Fibroblast of skin of scalp (primary cell): ENCODE measurements around the gene CDH23.

Experiments
- DNase-seq: peaks from one replicate; pipeline ENCODE4 v3.0.0-alpha.2; 2013

Gene CDH23

DNA sequence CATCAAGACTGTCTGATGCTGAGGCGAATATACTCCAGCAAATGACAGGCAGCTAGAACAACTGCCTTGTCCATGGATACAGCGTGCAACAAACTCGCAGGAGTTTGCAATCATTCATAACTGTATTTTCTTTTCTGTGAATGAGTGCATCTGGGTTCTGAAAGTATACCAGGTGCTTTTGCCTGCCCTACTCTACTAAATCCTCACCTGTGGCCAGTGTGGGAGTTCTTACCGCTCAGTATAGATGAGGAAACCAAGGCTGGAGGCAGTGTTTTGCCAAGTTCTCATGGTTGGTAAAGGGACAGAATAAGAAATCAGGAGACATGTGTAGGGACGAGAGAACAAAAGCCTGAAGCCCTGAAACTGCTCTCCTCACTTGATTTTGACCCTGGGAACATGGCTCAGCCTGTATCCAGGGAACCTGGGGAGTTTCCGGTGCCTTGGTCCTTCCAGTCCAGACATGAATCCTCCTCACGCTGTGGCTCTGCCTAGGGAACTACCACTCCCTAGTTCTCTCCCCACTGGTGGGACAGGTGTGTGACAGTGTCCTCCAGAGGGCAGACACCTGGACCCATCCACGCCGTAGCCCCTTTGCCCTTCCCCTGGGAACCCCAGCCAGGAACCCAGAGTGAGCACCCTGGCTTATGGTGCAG is 142.0 kb downstream of the CDH23 start:
- DNase-seq, result no peak

DNA sequence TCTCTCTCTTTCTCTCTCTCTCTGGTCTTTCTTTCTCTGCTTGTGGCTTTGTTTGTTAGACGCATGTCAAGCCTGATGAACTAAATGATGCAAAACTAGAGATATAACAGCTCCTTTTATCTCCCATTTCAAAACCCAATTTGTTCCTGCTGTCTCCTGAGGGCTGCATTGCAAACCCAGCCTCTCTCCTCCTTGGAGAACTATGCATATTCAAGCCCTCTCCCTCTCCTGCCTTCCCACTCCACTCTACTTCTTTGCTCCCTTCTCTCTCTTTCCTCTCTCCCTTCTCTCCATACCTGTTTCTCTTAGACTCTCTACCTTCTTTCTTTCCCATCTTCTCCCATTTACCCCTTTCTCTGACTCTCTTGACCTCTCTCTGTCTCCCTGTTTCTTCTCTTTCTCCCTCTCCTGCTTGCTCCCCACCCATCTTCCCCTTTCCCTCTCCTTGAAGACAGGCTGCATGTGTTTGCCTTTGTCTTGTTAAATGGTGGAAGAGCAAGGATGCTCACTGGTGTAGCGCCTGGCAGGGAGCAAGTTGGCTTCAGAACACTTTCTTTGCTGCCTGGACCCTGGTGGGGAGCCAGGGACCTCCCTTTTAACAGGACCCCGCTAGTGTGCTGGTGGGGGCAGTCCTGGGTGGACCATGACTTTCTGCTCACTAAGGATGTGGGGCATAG is 142.9 kb downstream of the CDH23 start:
- no peak for DNase-seq

DNA sequence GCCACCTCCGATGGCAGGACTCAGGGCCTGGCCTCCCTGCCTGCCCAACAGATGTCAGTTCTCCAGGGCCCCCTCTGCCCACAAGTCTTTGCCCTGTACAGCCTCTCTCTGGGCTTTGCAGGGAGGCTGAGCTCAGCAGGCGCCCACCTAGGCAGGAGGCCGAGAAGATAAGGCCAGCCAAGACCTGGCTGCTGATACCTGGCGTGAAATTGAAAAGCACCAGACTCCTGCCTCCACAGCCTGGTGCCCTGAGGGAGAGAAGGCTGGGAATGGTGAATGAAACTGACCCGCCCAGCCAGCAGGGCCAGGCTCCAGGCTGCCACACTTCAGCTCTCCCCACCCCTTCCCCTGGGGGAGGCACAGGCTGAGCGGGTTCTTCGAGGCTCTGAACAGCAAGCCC is 145.8 kb downstream of the CDH23 start:
- DNase-seq, result no peak

DNA sequence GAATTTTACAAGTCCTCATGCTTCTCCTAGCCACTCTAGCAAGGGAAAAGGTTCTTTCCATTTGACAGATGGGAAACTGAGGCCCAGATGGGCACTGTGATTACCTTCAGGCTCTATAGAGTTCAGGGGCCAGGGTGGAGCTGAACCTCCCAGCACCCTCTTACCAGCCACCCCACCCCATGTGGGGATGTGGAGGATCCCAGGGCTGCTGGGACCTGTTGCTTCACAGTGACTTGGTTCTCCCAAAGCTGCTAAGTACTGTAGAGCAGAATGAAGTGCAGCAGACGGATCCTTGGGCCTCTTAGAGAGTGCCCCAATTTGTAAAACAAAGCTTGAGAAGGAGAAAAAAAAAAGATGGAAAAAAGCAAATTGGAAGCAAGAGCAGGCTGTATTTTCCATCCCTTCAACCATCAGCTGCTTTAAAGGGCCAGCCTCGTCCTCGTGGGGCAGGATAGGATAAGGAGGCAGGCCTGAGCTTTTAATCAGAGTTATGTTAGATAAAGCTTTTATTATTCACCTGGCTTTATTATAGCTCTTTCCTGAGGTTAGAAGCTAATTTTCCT is 147.0 kb downstream of the CDH23 start:
- no peak for DNase-seq

DNA sequence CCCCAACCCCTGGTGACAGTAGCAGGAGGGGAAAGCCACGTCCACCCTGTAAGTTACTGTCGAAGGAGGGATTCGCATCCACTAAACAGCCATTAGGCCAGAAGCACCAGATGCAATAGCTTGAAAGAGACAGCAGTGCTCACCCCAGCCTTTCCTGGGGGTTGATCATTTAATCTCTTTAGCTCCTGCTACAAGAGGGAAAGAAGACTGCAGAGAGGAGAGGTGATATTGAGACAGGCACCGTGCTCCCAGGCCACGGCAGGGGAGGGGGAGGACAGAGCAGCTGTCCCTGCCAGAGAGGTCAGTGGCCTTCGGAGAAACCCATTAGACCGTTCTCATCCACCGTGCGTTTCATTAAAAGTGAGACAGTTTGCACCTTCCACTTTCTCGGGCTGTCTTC is 148.3 kb downstream of the CDH23 start:
- no peak for DNase-seq

DNA sequence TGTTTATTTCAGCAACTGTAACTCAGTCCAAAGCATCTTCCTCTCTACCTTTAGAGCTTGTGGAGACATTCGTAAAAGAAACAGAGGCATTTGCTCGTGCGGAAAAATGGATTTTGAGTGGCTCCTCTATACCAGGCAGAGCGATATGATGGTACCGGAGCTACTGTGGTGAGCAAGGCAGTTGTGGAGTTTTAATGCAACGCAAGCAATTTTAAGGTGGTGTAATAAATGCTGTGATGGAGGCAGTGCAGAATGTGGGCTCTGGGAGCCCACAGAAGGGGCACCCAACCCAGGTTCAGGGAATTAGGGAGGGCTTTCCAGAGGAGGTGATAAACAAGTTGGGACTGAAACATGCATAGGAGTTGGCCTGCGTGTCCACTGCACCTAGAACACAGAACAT is 149.5 kb downstream of the CDH23 start:
- no peak for DNase-seq

DNA sequence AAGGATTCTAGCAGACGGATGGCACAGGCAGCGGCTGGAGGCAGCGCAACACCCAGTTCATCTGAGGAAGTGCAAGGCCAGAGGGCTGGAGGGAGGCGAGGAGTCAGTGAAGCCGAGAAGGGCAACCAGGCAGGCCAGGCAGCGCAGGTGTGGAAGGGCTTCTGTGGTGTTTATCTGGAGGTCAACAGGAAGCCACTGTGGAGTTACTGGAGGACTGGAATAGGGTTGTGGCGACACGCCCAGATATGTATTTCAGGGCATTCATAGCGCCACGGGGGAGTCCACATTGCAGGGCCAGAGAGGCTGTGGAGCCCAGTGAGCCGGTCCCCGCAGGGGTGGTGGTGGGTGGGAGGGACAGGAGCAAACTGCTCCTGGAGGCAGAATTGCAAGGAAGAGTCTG is 150.6 kb downstream of the CDH23 start:
- DNase-seq, result no peak

DNA sequence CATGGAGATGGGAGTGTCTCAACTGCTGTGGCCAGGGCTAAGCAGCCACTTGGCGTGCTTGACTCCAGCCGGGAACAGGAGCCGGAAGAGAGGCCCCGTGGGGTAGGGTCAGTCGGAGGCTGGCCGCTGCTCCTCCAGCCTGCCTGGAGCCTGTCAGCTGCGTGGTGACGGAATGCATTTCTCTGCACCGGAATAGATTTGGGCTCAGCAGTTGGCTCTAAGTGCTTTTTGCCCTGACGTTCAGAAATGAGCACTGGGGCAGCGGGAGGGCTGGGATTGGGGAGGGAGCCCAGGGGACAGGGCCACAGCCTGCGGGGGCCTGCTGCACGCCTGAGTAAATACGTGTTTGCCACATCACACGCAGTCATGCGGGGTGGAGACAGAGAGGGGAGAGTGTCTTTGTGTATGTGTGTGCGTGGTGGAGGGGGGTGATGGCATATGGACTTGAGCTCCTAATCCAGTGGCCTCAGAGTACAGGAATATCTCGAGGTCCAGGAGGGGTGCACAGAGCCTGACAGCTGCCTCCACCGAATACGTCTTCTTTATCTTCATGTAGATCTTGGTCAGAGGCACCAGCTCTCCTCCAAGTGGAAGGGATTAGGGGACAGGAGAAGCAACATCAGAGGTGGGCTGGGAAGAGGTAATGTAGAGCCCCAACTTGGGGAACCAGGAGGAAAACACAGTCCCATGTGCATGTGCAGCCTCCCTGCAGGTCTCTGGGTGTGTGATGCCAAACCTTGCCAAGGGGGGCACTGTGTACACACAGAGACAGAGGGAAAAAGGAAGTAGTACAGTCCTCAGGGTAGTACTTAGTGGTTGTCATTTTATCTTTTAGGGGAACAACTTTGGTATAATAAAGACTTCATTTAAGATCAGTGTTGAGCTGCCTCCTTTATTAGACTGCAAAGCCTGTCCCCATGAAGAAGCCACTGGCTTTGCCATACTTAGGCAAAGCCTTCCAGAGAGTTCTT is 151.4 kb downstream of the CDH23 start:
- peak; percentile 48 for DNase-seq

DNA sequence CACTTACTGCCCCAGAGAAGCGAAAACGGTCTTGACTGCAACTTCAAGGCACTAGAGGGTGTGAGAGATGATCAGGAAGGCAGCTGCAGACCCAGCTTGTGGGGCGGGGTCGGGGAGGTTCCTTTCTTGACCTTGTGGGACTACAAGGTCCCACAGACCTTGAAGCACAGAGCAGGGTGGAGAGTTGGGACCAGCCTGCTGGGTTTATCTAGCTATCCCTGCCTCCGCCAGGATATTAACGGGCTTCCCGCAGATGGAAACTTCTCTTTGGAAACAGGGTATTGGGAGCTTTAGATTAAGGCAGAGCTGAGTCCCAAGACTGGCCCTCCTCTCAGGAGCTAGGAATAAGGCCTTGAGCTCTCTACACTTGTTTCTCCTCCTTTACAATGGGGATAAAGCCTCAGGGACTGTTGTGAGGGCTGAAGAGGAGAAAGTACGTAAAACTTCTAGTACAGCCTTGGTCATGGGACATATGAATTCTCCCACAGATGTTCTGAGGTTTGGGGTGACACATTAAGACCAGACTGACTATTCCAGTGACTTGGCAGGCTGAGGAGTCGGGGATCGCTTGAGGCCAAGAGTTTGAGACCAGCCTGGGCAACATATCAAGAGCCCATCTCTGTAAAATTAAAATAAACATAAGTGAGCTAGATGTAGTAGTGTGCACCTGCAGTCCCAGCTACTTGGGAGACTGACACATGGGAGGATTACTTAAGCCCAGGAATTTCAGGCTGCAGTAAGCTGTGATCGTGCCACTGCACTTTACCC is 153.2 kb downstream of the CDH23 start:
- no peak for DNase-seq

DNA sequence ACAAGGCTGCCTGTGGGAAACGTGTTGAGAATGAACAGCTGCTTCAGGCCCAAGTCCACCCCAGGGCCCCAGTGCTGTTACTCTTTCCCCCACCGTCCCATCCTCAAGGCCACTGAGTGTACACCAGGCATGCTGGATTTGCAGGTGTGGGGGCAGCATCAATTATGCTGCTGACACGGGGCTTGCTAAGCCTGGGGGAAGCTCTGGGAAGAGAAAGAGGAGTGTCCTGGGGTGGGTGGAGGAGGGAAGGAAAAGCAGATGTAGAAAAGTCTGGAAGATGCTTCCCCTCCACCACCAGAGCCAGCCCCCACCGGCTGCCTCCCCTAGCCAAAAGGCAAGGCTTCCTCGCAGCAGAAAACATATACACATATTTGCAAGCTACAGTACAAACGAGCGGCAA is 153.9 kb downstream of the CDH23 start:
- no peak for DNase-seq

DNA sequence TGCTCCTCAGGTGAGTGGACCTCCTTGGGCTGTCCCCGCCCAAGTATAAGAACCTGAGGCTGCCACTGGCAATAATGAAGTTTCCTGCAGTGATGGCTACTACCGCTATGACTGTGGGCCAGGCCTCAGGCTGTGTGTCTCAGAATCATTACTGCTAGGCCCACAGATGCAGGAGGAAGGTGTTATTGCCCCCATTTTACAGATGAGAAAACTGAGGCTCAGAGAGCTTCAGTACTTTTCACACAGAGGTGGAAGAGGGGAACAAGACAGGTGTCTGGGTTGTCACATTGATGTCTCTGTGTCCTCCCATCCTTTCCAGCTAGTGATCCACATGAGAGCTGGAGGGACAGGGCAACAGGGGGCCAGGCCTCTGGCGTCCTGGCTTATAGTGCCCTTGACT is 155.2 kb downstream of the CDH23 start:
- no peak for DNase-seq

DNA sequence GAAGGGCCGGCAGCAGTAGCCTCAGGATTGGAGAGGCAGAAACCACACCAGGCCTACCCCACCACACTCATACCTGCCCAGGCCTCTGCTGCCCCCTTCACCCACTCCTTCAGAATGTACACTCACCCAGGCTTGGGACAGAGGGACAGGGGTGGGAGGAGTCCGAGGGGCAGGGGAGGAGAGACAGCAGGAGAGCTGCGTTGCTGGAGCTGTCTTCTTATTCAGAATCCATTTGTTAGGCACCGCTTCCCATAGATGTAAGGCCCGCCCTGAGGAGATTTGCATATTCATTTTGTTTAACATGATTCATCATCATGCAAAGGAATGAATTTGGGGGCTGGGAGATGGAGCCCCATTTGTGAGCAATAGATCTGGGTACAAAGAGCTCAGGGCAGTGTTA is 156.7 kb downstream of the CDH23 start:
- DNase-seq, result no peak

DNA sequence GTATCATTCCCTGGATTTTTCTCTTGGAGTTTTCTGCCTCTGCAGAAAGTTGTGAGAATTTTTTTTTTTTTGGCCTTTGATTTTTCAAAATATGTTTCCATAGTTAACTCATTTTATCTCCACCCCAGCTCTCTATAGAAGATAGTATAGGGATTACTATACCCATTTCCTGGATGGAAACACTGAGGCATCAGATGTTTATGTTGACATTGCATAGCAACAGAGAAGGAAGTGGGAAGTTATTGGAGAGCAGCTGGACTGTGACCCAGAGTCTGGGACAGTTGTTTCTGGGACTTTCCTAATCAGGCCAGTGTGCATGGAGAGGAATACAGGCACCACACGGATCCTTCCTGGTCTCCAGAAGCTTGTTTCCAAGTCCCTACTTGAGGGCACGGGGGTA is 158.0 kb downstream of the CDH23 start:
- DNase-seq, result no peak

DNA sequence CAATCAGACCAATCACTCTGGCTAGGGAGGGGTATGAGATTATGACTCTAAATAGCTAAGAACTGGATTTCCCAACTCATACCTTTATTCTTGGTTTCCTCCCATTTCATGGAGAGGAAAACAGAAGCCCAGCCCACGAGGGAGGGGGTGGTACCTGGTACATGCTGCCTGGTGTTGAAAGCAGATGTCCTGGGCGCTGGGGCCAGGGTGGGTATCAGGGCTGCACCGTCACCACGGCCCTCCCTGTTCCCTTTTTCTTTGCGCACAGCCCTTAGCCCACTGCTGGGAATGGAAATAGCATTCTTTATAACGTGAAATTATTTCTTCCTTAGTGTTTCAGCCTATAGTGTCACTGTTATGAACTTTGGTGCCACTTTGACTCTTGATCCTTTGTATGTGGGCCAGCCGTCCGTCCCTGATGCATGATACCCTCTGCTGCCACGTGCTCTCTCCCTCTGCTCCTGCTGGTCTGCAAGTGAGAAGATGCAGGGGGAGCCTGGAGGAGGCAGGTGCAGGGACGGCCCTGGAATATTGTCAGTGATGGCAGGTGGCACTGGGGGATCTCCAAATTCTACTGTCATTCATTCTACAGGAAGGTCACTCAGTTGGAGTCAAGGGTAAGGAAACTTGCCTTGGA is 158.5 kb downstream of the CDH23 start:
- DNase-seq, result no peak

DNA sequence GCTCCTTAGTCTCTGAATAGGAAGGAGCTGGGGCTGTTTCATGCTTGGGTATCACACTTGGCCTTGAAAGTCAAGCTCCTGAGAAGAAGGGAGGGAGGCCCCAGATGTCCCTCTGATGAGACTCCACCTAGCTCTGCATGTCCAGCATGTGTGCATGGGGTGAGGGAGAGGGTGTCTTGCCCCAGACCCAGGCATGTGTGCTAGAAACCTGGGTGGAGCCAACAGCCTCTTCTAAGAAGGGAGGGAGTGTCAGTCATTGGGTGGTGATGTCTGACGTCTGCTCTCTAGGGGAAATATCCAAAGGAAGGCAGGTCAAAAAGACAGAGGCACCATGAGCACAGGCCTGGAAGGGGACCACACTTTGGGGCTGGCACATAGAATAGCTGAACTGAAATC is 159.0 kb downstream of the CDH23 start:
- DNase-seq, result no peak

DNA sequence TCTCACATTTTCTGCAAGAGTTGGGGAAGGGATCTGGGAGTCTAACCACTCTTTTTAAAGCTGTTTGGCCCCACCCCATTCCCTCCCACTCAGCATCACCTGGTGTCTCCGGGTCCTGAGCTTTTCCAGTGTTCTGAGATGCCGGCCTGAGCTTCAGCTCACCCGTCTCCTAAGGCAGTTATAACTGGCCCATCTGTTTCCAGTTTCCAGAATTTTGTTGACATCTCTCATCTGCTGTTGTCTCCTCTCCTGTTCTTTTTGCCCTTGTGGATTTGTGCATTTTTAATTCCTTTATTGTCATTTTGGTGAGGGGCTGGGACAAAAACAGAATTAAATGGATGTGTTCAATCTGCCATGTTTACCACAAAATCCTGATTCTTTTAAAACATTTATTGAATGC is 162.3 kb downstream of the CDH23 start:
- no peak for DNase-seq

DNA sequence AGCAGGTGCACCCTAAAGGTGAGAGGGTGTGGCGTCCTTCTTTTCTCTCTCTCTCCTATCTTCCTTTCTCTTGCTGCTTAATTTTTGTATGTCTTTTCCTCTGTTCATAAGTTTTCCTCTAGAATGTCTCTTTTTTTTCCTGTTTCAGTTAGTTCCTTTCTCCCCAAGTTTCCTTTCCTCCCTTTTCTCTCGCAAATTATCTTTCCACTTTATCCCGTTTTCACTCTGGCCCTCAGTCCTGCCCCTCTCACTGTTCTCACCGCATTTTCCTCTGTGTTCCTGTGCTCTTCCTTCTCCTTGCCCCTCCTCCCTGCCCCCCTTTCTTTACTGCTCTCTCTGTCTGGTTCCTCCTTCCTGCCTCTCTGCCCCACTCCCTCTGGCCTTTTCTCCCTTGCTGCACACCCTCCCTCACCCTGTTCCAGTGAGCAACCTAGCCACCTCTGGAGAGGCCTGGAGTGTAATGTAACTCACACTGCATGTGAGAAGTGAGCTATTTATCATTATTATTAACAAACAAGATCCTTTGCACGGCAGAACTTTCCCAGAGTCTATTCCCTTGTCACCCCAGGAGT is 164.4 kb downstream of the CDH23 start:
- DNase-seq, result no peak

DNA sequence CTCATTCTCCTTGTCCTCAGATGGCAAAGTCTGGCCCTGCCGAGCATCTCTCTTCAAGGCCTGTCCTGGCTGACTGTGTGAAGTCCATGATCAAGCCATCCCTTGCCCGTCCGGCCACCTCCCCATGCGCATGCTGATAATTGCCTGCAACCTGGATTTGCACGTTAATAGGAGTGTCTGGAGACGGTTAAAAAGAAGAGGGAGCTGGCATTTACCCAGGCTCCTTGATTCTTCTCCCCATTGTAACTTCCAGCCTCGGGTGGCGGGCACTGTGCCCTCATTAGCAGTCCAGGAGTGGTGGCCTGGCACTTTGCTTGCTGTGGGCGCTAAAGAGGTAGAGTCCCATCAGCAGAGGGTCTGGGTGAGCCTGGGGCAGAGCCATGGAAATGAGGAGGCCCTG is 165.5 kb downstream of the CDH23 start:
- no peak for DNase-seq

DNA sequence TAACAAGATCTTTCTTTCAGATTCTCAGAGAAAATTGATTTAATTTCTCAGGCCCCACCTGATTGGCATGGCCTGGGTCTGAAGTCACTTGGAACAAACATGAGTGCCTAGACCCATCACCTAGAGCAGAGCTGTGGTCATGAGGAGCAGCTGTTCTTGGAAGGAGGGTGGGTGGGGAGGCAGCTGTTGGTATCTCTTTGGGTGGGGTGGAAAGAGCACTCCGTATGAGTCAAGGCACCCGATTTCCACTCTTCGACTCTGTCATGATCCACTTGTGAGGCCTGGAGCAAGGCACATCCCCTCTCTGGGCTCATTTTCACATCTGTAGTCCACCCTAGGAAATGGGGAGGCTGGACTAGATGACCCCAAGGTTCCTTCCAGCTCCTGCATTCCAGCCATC is 166.2 kb downstream of the CDH23 start:
- DNase-seq, result no peak

DNA sequence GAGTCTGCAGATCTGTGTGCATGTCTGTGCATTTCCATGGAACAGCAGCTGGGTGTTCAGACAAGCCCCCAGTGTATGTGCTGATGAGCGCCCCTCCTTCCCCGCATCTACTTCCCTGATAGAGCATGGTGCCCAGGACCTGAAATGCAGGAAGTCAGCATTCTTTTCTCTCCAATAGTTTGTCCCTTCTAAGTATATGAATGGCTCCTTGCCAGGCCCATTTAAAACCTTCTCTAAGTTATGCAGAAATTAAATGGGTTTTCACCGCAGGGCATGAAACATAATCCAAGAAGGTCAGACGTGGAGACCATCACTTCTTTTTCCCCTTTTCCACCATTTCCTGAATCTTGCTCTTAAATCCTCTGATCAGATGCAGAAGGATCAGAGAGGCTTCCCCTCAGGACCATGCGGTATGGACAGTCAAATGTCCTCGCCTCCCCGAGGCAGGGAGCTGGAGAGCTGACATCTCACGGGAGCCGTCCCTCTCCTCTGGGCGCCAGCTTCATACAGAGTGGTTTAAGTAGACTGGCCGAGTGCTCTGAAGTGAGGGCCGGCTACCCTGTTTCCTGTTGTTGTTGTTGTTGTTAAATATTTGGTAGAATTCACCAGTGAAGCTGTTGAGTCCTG is 167.6 kb downstream of the CDH23 start:
- DNase-seq, result no peak
